Raji (cell line): ENCODE results near the gene GPR31.

Experiments
- POLR2A ChIP-seq: IDR thresholded peaks from 2 replicates; pipeline ENCODE4 v1.6.1; 2011; ENCODE audit warnings: low read depth, low read length, control low read depth; ENCODE audit not compliant: insufficient read depth

The GPR31 gene

GRCh38 chr6:167157863-167158262, at the start of gene GPR31:
Gene GPR31 (minus strand): TSS chr6:167157980. CDS start chr6:167157831, 149 bp downstream.
- TF ChIP-seq POLR2A, result no peak

GRCh38 chr6:167207527-167207926, 49.7 kb upstream of the GPR31 start:
- TF ChIP-seq POLR2A, result no peak

GRCh38 chr6:167200806-167201205, 43.0 kb upstream of the GPR31 start:
- TF ChIP-seq POLR2A, result no peak

GRCh38 chr6:167165858-167166471, 8.2 kb upstream of the GPR31 start:
- no peak for TF ChIP-seq POLR2A

- TF ChIP-seq POLR2A, result no peak
Observed at GRCh38 chr6:167164261-167164660, 6.5 kb upstream of the GPR31 start.

GRCh38 chr6:167163476-167164011, 5.8 kb upstream of the GPR31 start:
- no peak for TF ChIP-seq POLR2A

GRCh38 chr6:167162591-167162990, 4.8 kb upstream of the GPR31 start:
- no peak for TF ChIP-seq POLR2A

GRCh38 chr6:167161851-167162467, 4.2 kb upstream of the GPR31 start:
- no peak for TF ChIP-seq POLR2A

GRCh38 chr6:167157414-167157813, 366 bp downstream of the GPR31 start:
- TF ChIP-seq POLR2A, result no peak

GRCh38 chr6:167154895-167155294, 2.9 kb downstream of the GPR31 start:
- TF ChIP-seq POLR2A, result no peak

- no peak for TF ChIP-seq POLR2A
Observed at GRCh38 chr6:167154291-167154690, 3.5 kb downstream of the GPR31 start.

GRCh38 chr6:167153521-167153959, 4.2 kb downstream of the GPR31 start:
- no peak for TF ChIP-seq POLR2A

GRCh38 chr6:167152862-167153261, 4.9 kb downstream of the GPR31 start:
- no peak for TF ChIP-seq POLR2A

- no peak for TF ChIP-seq POLR2A
Observed at GRCh38 chr6:167151648-167152047, 6.1 kb downstream of the GPR31 start.

- no peak for TF ChIP-seq POLR2A
Observed at GRCh38 chr6:167150941-167151549, 6.7 kb downstream of the GPR31 start.

GRCh38 chr6:167148997-167149396, 8.8 kb downstream of the GPR31 start:
- no peak for TF ChIP-seq POLR2A
